Heart right ventricle (tissue), 16 donors: ENCODE data around the gene SYT6. TPM values are rescaled to one million over a fixed set of nuclear protein-coding genes. Genes with fewer than 3 reads are reported as not detected.

Source experiments
- ATAC-seq, 8 donors: fragments of 200-7000 bp; cut with Tn5 transposase; one replicate each; pipeline ENCODE4 v1.9.1; 2020; ENCODE audit warnings: mild to moderate bottlenecking in 8 of 8, moderate library complexity in 8 of 8, moderate number of reproducible peaks in 1 of 8
- DNase-seq, 2 donors: peaks; one replicate each; pipeline ENCODE4 v3.0.0-alpha.2; 2020
- H3K27ac ChIP-seq, 10 donors: fragments of 200-600 bp; sonication (generic) in 2 of 10; one replicate each; pipeline versions ENCODE4 v1.5.0 to v1.8.0; 2020 to 2022; ENCODE audit warnings: mild to moderate bottlenecking in 3 of 10
- H3K27me3 ChIP-seq, 7 donors: fragments of 200-600 bp; one replicate each; pipeline ENCODE4 v1.8.0; 2021 to 2022; ENCODE audit warnings: mild to moderate bottlenecking in 2 of 7
- H3K36me3 ChIP-seq, 9 donors: fragments of 200-600 bp; sonication (generic) in 1 of 9; one replicate each; pipeline versions ENCODE4 v1.5.0 to v1.8.0; 2020 to 2022; ENCODE audit warnings: mild to moderate bottlenecking in 2 of 9
- H3K4me1 ChIP-seq, 9 donors: fragments of 200-600 bp; sonication (generic) in 1 of 9; one replicate each; pipeline versions ENCODE4 v1.5.0 to v1.8.0; 2020 to 2022; ENCODE audit warnings: mild to moderate bottlenecking in 4 of 9
- H3K4me3 ChIP-seq, 10 donors: fragments of 200-600 bp; sonication (generic) in 2 of 10; one replicate each; pipeline versions ENCODE4 v1.5.0 to v1.8.0; 2020 to 2022; ENCODE audit warnings: mild to moderate bottlenecking in 7 of 10, moderate library complexity in 2 of 10
- H3K9me3 ChIP-seq, 11 donors: fragments of 200-600 bp in 10 of 11; sonication (generic) in 2 of 11; one replicate each; pipeline versions ENCODE4 v1.5.0 to v1.8.0; 2013 to 2022; ENCODE audit warnings: mild to moderate bottlenecking in 2 of 11, control low read depth in 1 of 11, moderate library complexity in 1 of 11
- WGBS, 2 donors: extraction: QIAGEN DNeasy Blood & Tissue Kit; methylation state at CpG; one replicate each; pipeline ENCODE4 v1.1.7; 2013; ENCODE audit warnings: inconsistent platforms in 1 of 2; 5-methylcytosine and 5-hydroxymethylcytosine counted together
- intact Hi-C, 10 donors: fragments of 100-400 bp; cut with DNase I; formaldehyde crosslinking; loops; one replicate each; pipeline versions ENCODE4 v1.11.1 to v1.14.2; 2022
- polyA plus RNA-seq, 2 donors: library from polyadenylated mRNA; stranded (reverse); fragments of 200-250 nt; gene quantifications; one replicate each; pipeline ENCODE4 v1.2.3, GENCODE V29; 2013
- total RNA-seq, 10 donors: library from RNA; stranded (reverse); fragmentation: NEBNext Ultra II Directional in 3 of 10; extraction: Animal tissue kit (Norgen Biotek cat#: 25700) in 3 of 10; gene quantifications; one replicate each; pipeline versions ENCODE4 v1.2.1 to v1.2.4, GENCODE V29; 2021 to 2023
- TF ChIP-seq, protein P1 (sequence below), 9 donors: fragments of 200-600 bp; sonication (generic) in 2 of 9; IDR thresholded peaks; one replicate each; pipeline versions ENCODE4 v1.5.0 to v1.8.0; 2021 to 2022; ENCODE audit warnings: antibody characterized with exemption in 9 of 9, mild to moderate bottlenecking in 5 of 9, moderate library complexity in 1 of 9
- donor health status: Arrhythmogenic right ventricular cardiomyopathy.
- donor health status: ischemic (EF 13 %, LVEDD 7.1; RV severe dilation, severe dysfunction).
- donor health status: healthy with polysubstance abuse.
- donor health status: DM: no; HTN: yes; CAD: no.
- donor health status: DM: no; HTN: no; CAD: no.
- donor health status: ischemic (EF 25% LVEDD 6.9; RV normal size, moderate dysfunction).
- donor health status: ischemic (EF 25% LVEDD 5.7; RV mildly dilated, moderate dysfunction).
- donor health status: healthy.
- donor health status: DM: yes; HTN: yes; CAD: no.
- donor health status: Ischemic cardiomyopathy.
- donor health status: ischemic (EF 35%, LVEDD 5.7; RV mildly dilated, moderate dysfunction).
- donor health status: nonischemic (EF 11% LVEDD 7.7; RV severe dilation, severe dysfunction).
- donor health status: DM: yes; HTN: yes; CAD: no.
- donor health status: PGD.
- donor health status: ischemic (EF 29% LVEDD 5.4; RV normal size, mild dysfunction).
- donor health status: nonischemic (EF 23%, LVEDD 6.1; RV moderate dilation, normal function).

Gene SYT6
- total and polyA plus RNA-seq, 12 donors: 0.21 TPM; not detected in 11

DNA sequence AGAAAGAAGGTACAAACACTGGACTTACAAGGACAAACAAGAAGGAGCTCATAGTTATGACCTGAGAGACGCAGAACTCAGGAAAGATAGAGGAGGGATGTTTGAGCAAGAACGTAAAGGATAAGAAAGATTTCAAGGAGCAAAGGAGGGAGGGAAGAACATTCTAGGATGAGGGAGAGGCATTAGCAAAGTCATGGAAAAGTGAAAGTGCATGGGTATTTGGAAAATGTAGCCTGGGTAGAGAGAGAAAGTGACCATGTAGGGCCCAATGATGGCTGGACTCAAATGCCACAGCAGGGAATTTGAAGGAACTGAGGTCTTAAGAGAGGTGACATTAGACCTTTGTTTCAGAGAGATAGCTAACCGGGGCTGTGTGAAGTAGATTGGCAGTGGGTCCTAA lies 76.5 kb downstream of the SYT6 start:
- Histone ChIP-seq H3K36me3 (no peaks in the 10 kb centered on the region), H3K4me3 (no peak overlapping the region), H3K27me3 (no peaks in the 10 kb centered on the region), H3K9me3 (peaks cover 0 to 14% (median 8%) of the 10 kb centered on the region in 11 donors), H3K4me1 (peaks cover 0 to 33% (median 14%) of the 10 kb centered on the region in 9 donors), H3K27ac (no peak overlapping the region)
- ATAC-seq (no peak), DNase-seq (no peak)
- intact Hi-C loops: no loop called here
- TF ChIP-seq, protein P1, sequence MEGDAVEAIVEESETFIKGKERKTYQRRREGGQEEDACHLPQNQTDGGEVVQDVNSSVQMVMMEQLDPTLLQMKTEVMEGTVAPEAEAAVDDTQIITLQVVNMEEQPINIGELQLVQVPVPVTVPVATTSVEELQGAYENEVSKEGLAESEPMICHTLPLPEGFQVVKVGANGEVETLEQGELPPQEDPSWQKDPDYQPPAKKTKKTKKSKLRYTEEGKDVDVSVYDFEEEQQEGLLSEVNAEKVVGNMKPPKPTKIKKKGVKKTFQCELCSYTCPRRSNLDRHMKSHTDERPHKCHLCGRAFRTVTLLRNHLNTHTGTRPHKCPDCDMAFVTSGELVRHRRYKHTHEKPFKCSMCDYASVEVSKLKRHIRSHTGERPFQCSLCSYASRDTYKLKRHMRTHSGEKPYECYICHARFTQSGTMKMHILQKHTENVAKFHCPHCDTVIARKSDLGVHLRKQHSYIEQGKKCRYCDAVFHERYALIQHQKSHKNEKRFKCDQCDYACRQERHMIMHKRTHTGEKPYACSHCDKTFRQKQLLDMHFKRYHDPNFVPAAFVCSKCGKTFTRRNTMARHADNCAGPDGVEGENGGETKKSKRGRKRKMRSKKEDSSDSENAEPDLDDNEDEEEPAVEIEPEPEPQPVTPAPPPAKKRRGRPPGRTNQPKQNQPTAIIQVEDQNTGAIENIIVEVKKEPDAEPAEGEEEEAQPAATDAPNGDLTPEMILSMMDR (IDR thresholded peaks at IDR 0.05): no peak
- WGBS, 2 donors: 78 to 80% methylated on average over 3 of the region's 3 CpGs

- peaks cover 0 to 24% (median 5%) of the 10 kb centered on the region in 9 donors for H3K4me1 ChIP-seq
- DNase-seq: no peak
- 76 to 77% methylated on average over 4 of the region's 4 CpGs for WGBS, 2 donors
- no peaks in the 10 kb centered on the region for H3K27me3 ChIP-seq
- TF ChIP-seq, protein P1 (IDR thresholded peaks at IDR 0.05): no peak
- H3K27ac ChIP-seq: no peak overlapping the region
- no peak overlapping the region for H3K4me3 ChIP-seq
- intact Hi-C loops: no loop called here
- peaks cover 0 to 23% (median 13%) of the 10 kb centered on the region in 11 donors for H3K9me3 ChIP-seq
- no peaks in the 10 kb centered on the region for H3K36me3 ChIP-seq
- ATAC-seq: peak in 1 of 8 donors; percentile 22
Measured at GRCh38 chr1:114076308-114076707, 77.4 kb downstream of the SYT6 start.

DNA sequence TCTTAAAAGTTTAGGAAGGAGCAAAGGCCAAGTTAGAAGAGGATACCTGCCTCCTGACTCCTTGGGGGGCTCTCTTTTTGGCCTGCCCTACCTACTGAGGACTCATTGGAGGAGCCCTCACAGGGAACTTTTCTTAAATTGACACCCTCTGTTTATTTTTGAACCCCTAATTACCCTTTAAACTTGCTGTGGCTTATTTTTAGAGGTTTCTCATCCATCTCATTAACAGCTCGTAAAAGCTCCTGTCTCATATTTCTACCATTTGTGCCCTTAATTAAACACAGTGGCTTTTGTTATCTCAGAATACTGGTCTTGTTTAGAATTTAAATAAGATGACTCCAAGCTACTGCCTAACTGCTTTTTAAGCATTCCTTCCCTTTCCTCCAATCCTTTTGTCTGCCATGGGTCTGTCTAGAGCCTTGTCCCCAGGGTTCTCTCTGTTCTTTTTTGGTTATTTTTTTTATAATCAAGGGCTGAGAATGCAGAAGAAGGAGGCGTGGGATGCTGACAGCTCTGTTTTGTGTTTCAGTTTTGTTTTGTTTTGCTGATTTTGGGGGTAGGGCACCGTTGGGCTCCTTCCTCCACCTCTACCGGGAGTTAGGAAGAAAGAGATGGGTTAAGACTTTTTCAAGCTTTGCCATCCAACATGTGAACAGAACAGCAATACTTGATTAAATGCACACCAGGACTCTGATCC lies 78.0 kb downstream of the SYT6 start:
- Histone ChIP-seq H3K9me3 (peaks cover 0 to 29% (median 13%) of the 10 kb centered on the region in 11 donors), H3K4me3 (no peak overlapping the region), H3K27ac (no peak overlapping the region), H3K36me3 (no peaks in the 10 kb centered on the region), H3K27me3 (no peaks in the 10 kb centered on the region), H3K4me1 (peaks cover 0 to 18% (median 0%) of the 10 kb centered on the region in 9 donors)
- TF ChIP-seq, protein P1 (IDR thresholded peaks at IDR 0.05): no peak
- intact Hi-C loops: no loop called here
- ATAC-seq (no peak), DNase-seq (no peak)
- 54 to 61% methylated on average over 4 of the region's 4 CpGs for WGBS, 2 donors

- no peak for ATAC-seq
- H3K4me3 ChIP-seq: no peak overlapping the region
Measured at GRCh38 chr1:114075105-114075504, 78.6 kb downstream of the SYT6 start.

More at GRCh38 chr1:114075105-114075504, 78.6 kb downstream of the SYT6 start:
- intact Hi-C loops: no loop called here
- Histone ChIP-seq H3K27ac (no peak overlapping the region), H3K36me3 (no peaks in the 10 kb centered on the region), H3K4me1 (peaks cover 0 to 18% (median 0%) of the 10 kb centered on the region in 9 donors), H3K27me3 (no peaks in the 10 kb centered on the region), H3K9me3 (peaks cover 0 to 29% (median 13%) of the 10 kb centered on the region in 11 donors)
- DNase-seq: no peak
- WGBS, 2 donors: 89 to 91% methylated on average over 2 of the region's 2 CpGs
- TF ChIP-seq, protein P1 (IDR thresholded peaks at IDR 0.05): no peak
